ENCODE measurements around the gene C15orf61. TPM values are rescaled to one million over a fixed set of nuclear protein-coding genes. Genes with fewer than 3 reads are reported as not detected.

The C15orf61 gene
- polyA plus RNA-seq, 2 donors, result 0.92 to 1.8 TPM

DNA sequence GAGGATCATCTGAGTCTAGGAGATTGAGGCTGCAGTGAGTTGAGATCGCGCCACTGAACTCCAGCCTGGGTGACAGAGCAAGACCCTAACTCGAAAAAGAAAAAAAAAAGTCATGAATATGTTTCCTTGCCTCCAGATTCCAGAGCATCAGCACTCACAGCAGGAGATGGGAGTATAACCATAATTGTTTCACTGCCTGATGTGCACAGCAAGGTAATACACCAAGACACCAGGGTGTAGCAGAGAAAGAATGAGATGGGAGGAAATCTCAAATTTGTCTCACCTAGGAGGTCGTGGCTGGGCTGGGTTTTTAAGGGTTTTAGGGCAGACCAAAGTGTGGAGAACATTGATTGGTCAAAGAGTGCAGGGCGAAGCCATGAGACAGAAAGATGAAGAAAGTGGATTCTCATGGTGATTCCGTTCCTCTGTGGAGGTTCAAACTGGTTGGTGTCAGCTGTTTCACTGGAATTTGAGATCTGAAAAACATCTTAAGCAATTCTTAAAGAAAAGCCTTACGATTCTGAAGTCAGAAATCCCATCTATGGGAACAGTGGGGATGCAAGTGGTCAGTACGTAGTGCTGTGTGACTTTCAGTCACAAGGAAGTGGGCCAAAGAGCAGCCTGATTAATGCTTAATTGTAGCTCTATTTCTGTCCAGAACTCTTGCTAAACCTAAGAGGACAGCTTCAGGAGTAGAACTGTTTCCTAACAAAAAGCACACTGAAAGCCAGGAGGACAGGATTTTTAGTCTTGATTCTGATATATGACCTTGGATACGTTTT lies 7.8 kb upstream of the C15orf61 start:
- no peaks in the 10 kb centered on the region for H3K36me3 ChIP-seq (ENCODE audit: control insufficient read depth in 2 of 2, insufficient read depth in 2 of 2, low read length in 1 of 2)
- no peak overlapping the region for H3K27ac ChIP-seq (ENCODE audit: low read depth in 2 of 2, low read length in 1 of 2)
- WGBS, 2 donors, result 82 to 85% methylated on average over 9 of the region's 9 CpGs
- H3K27me3 ChIP-seq (ENCODE audit: control insufficient read depth in 1 of 2, insufficient read depth in 2 of 2, low read length in 2 of 2), result no peaks in the 10 kb centered on the region
- no peaks in the 10 kb centered on the region for H3K9me3 ChIP-seq (ENCODE audit: control insufficient read depth in 2 of 2, insufficient read depth in 1 of 2, low read depth in 1 of 2, low read length in 1 of 2)
- no peaks in the 10 kb centered on the region for H3K4me1 ChIP-seq (ENCODE audit: control insufficient read depth in 2 of 2, insufficient read depth in 2 of 2, low read length in 1 of 2)
- no peak overlapping the region for H3K4me3 ChIP-seq (ENCODE audit: low read depth in 1 of 2, low read length in 2 of 2)

DNA sequence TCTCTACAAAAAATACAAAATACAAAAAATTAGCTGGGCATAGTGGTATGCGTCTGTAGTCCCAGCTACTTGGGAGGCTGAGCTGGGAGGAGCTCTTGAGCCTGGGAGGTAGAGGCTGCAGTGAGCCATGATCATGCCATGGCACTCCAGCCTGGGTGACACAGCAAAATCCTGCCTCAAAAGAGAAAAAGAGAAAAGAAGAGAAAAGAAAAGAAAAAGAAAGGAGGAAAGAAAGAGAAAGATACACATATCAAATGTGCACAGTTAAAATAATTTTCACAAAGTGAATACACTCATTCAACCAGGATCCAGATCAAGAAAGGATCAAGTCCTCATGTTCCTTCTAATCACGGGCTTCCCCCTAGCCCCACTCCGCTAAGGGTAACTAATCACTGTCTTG lies 5.8 kb upstream of the C15orf61 start:
- Histone ChIP-seq H3K27ac (ENCODE audit: low read depth in 2 of 2, low read length in 1 of 2) (no peak overlapping the region), H3K9me3 (ENCODE audit: control insufficient read depth in 2 of 2, insufficient read depth in 1 of 2, low read depth in 1 of 2, low read length in 1 of 2) (no peaks in the 10 kb centered on the region), H3K4me1 (ENCODE audit: control insufficient read depth in 2 of 2, insufficient read depth in 2 of 2, low read length in 1 of 2) (no peaks in the 10 kb centered on the region), H3K27me3 (ENCODE audit: control insufficient read depth in 1 of 2, insufficient read depth in 2 of 2, low read length in 2 of 2) (no peaks in the 10 kb centered on the region), H3K36me3 (ENCODE audit: control insufficient read depth in 2 of 2, insufficient read depth in 2 of 2, low read length in 1 of 2) (no peaks in the 10 kb centered on the region), H3K4me3 (ENCODE audit: low read depth in 1 of 2, low read length in 2 of 2) (no peak overlapping the region)
- WGBS, 2 donors, result 96 to 99% methylated on average over 3 of the region's 3 CpGs

DNA sequence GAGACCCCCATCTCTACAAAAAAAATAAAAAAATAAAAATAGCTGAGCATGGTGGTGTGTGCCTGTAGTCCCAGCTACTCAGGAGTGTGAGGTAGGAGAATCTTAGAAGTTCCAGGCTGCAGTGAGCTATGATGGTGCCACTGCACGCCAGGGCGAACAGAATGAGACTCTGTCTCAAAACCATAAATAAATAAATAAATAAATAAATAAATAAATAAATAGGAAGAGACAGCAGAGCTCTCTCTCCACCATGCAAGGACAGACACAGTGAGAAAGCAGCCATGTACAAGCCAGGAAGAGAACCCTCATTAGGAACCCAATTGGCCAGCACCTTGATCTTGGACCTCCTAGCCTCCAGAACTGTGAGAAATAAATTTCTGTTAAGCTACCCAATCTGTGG lies 5.4 kb upstream of the C15orf61 start:
- Histone ChIP-seq H3K4me3 (ENCODE audit: low read depth in 1 of 2, low read length in 2 of 2) (no peak overlapping the region), H3K27ac (ENCODE audit: low read depth in 2 of 2, low read length in 1 of 2) (no peak overlapping the region), H3K9me3 (ENCODE audit: control insufficient read depth in 2 of 2, insufficient read depth in 1 of 2, low read depth in 1 of 2, low read length in 1 of 2) (no peaks in the 10 kb centered on the region), H3K27me3 (ENCODE audit: control insufficient read depth in 1 of 2, insufficient read depth in 2 of 2, low read length in 2 of 2) (no peaks in the 10 kb centered on the region), H3K36me3 (ENCODE audit: control insufficient read depth in 2 of 2, insufficient read depth in 2 of 2, low read length in 1 of 2) (no peaks in the 10 kb centered on the region), H3K4me1 (ENCODE audit: control insufficient read depth in 2 of 2, insufficient read depth in 2 of 2, low read length in 1 of 2) (no peaks in the 10 kb centered on the region)
- WGBS, 2 donors, result 98 to 100% methylated on average over 2 of the region's 2 CpGs

DNA sequence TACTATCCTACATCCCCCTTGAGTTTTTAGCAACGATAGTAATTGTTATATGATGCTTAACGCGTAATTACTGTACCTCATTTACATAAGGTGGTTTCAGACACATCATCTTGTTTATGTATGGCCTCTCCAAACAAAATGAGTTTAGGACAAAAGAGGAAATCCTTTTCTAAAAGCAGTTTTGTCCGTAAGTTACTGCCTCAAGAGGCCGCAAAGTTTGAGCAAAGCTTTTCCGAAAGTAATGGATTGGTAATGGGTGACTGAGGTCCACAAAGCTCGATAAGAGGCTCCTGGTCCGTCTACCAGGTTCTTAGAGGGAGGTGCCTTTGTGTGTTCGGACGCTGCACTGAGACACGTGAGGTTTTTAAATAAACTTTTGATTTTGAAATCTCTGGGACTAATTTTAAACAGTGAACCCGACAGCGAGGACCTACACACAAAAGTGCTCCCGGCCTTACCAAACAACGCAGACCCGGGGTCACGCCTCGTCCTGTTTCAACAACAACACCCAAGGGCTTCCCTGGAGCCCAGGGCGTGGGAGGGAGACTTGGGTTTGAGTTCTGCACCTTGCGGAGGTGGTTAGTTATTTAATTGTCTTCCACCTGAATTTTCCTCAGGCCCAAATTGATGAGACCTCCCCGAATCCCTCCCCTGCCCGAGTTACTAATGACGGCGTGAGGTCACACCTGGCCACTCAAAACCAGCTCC lies 456 bp upstream of the C15orf61 start:
- WGBS, 2 donors, result 13 to 16% methylated on average over 24 of the region's 24 CpGs
- no peaks in the 10 kb centered on the region for H3K4me1 ChIP-seq (ENCODE audit: control insufficient read depth in 2 of 2, insufficient read depth in 2 of 2, low read length in 1 of 2)
- no peaks in the 10 kb centered on the region for H3K27me3 ChIP-seq (ENCODE audit: control insufficient read depth in 1 of 2, insufficient read depth in 2 of 2, low read length in 2 of 2)
- no peaks in the 10 kb centered on the region for H3K36me3 ChIP-seq (ENCODE audit: control insufficient read depth in 2 of 2, insufficient read depth in 2 of 2, low read length in 1 of 2)
- no peaks in the 10 kb centered on the region for H3K9me3 ChIP-seq (ENCODE audit: control insufficient read depth in 2 of 2, insufficient read depth in 1 of 2, low read depth in 1 of 2, low read length in 1 of 2)
- H3K27ac ChIP-seq (ENCODE audit: low read depth in 2 of 2, low read length in 1 of 2), result peak overlapping the region; percentile 85 to 87
- peak overlapping the region; percentile 68 to 69 for H3K4me3 ChIP-seq (ENCODE audit: low read depth in 1 of 2, low read length in 2 of 2)

DNA sequence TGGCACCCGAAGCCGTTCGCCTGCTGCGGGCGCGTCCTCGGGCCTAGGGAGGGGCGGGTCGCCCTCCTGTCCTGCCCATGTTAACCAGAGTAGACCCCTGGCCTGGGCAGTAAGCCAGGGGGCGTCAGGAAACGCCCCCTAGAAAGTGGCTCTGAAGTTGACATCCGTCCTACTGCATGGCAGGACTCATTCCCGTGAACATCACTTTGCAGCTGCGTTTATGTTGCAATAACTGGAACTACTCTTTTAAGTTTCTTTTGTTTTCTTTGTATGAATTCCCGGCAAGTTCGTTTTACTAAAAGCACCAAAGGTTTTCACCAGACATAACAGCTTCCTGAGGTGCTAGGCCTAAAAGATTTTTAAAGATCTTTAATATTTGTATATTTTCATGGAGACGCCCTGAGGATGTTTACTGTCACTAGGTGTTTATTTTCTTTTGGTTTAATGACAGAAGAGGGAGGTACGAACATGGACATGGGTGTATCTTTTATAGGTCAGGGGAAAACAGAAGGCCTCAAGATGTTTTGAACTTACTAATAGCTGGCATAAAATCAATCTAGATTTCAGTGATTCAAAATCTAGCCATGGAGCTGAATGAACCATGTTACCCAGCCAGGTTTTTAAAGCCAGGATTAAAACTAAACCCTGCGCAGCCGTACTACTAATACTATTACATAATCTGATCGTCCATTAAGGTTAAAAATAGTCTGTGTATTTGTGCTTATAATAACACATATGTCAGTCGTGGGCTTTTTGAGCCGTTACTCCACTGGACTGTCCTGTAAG lies 1.0 kb downstream of the C15orf61 start:
- peak overlapping the region; percentile 85 to 87 for H3K27ac ChIP-seq (ENCODE audit: low read depth in 2 of 2, low read length in 1 of 2)
- H3K36me3 ChIP-seq (ENCODE audit: control insufficient read depth in 2 of 2, insufficient read depth in 2 of 2, low read length in 1 of 2), result no peaks in the 10 kb centered on the region
- no peaks in the 10 kb centered on the region for H3K4me1 ChIP-seq (ENCODE audit: control insufficient read depth in 2 of 2, insufficient read depth in 2 of 2, low read length in 1 of 2)
- H3K9me3 ChIP-seq (ENCODE audit: control insufficient read depth in 2 of 2, insufficient read depth in 1 of 2, low read depth in 1 of 2, low read length in 1 of 2), result no peaks in the 10 kb centered on the region
- WGBS, 2 donors, result 1 to 2% methylated on average over 23 of the region's 23 CpGs
- peak overlapping the region; percentile 68 to 69 for H3K4me3 ChIP-seq (ENCODE audit: low read depth in 1 of 2, low read length in 2 of 2)
- H3K27me3 ChIP-seq (ENCODE audit: control insufficient read depth in 1 of 2, insufficient read depth in 2 of 2, low read length in 2 of 2), result no peaks in the 10 kb centered on the region

DNA sequence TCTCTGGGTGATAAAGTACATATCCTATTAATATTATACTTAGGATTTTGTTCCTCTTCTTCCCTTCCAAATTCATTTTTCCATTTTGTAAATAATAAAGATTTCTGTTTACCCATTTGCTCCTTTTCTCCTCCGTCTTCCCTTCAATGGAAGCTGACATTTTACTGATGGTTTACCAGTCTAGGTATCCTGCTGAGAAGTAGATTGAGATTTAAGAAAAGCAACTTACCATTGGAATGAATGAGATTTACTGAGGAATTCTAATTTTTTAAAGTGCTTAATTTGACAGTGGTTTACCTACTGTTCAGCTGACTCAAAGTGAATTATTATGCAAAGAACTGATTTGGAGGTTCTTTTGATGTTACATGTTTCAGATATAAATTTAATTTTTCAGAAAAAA lies 2.4 kb downstream of the C15orf61 start:
- no peak overlapping the region for H3K4me3 ChIP-seq (ENCODE audit: low read depth in 1 of 2, low read length in 2 of 2)
- no peaks in the 10 kb centered on the region for H3K4me1 ChIP-seq (ENCODE audit: control insufficient read depth in 2 of 2, insufficient read depth in 2 of 2, low read length in 1 of 2)
- no peaks in the 10 kb centered on the region for H3K9me3 ChIP-seq (ENCODE audit: control insufficient read depth in 2 of 2, insufficient read depth in 1 of 2, low read depth in 1 of 2, low read length in 1 of 2)
- 63 to 71% methylated on average over 1 of the region's 1 CpG for WGBS, 2 donors
- H3K27me3 ChIP-seq (ENCODE audit: control insufficient read depth in 1 of 2, insufficient read depth in 2 of 2, low read length in 2 of 2), result no peaks in the 10 kb centered on the region
- no peak overlapping the region for H3K27ac ChIP-seq (ENCODE audit: low read depth in 2 of 2, low read length in 1 of 2)
- no peaks in the 10 kb centered on the region for H3K36me3 ChIP-seq (ENCODE audit: control insufficient read depth in 2 of 2, insufficient read depth in 2 of 2, low read length in 1 of 2)

DNA sequence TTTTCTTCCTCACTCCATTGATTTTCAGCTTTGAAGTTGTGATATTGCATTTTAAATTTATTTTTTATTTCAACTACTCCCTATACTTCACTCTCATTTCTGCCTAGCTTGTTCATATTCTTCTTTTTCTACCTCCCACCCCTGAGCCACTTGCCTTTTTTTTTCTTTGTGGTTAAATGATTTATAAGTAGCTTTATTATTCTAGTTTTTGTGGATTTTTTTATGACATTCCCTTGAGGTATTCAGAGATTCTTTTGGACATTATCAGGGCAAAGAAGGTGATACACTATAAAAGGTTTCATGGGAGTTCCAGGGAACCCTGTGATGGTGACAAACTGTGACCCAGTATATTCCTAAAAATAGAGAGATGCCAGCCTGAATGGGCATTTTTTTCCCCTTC lies 3.3 kb downstream of the C15orf61 start:
- H3K4me1 ChIP-seq (ENCODE audit: control insufficient read depth in 2 of 2, insufficient read depth in 2 of 2, low read length in 1 of 2), result no peaks in the 10 kb centered on the region
- H3K36me3 ChIP-seq (ENCODE audit: control insufficient read depth in 2 of 2, insufficient read depth in 2 of 2, low read length in 1 of 2), result no peaks in the 10 kb centered on the region
- no peaks in the 10 kb centered on the region for H3K9me3 ChIP-seq (ENCODE audit: control insufficient read depth in 2 of 2, insufficient read depth in 1 of 2, low read depth in 1 of 2, low read length in 1 of 2)
- H3K27ac ChIP-seq (ENCODE audit: low read depth in 2 of 2, low read length in 1 of 2), result no peak overlapping the region
- H3K4me3 ChIP-seq (ENCODE audit: low read depth in 1 of 2, low read length in 2 of 2), result no peak overlapping the region
- no peaks in the 10 kb centered on the region for H3K27me3 ChIP-seq (ENCODE audit: control insufficient read depth in 1 of 2, insufficient read depth in 2 of 2, low read length in 2 of 2)

DNA sequence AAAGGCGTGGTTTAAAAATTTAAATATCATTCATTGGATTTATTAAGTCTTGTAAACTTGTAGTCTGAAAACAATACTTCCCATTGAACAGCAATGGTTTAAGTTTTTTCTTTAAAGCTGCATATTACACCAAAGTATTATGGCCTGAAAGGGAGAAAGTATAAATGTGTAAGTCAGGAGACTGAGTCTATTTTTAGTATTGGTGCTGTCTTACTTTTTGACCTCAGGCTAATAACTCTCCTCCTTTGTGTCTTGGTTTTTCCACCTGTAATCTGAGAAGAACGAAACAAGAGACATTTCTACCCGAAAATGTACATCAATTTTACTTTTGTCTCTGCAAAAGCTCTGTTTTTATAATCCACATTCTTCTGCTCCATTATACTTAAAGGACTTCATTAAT lies 7.6 kb downstream of the C15orf61 start:
- no peaks in the 10 kb centered on the region for H3K4me1 ChIP-seq (ENCODE audit: control insufficient read depth in 2 of 2, insufficient read depth in 2 of 2, low read length in 1 of 2)
- no peak overlapping the region for H3K4me3 ChIP-seq (ENCODE audit: low read depth in 1 of 2, low read length in 2 of 2)
- 95 to 96% methylated on average over 3 of the region's 3 CpGs for WGBS, 2 donors
- H3K27me3 ChIP-seq (ENCODE audit: control insufficient read depth in 1 of 2, insufficient read depth in 2 of 2, low read length in 2 of 2), result no peaks in the 10 kb centered on the region
- no peaks in the 10 kb centered on the region for H3K9me3 ChIP-seq (ENCODE audit: control insufficient read depth in 2 of 2, insufficient read depth in 1 of 2, low read depth in 1 of 2, low read length in 1 of 2)
- H3K27ac ChIP-seq (ENCODE audit: low read depth in 2 of 2, low read length in 1 of 2), result no peak overlapping the region
- H3K36me3 ChIP-seq (ENCODE audit: control insufficient read depth in 2 of 2, insufficient read depth in 2 of 2, low read length in 1 of 2), result no peaks in the 10 kb centered on the region

DNA sequence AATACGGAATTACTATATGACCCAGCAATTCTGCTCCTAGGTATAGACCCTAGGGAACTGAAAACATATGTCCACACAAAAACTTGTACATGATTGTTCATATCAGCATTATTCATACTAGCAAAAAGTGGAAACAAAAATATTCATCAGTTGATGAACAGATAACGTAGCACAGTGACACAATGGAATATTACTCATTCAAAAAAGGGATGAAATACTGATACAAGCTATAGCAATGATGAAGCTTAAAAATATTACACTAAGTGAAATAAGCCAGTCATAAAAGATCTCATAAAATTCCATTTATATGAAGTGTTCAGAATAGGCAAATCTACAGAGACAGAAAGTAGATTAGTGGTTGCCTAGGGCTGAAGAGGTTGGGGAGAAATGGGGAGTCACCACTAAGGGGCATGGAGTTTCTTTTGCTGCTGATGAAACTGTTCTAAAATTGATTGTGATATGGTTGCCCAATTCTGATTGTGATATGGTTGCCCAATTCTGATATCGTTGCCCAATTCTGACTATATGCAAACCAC lies 10.5 kb downstream of the C15orf61 start:
- 75 to 76% methylated on average over 3 of the region's 3 CpGs for WGBS, 2 donors
- H3K27ac ChIP-seq (ENCODE audit: low read depth in 2 of 2, low read length in 1 of 2), result no peak overlapping the region
- no peaks in the 10 kb centered on the region for H3K36me3 ChIP-seq (ENCODE audit: control insufficient read depth in 2 of 2, insufficient read depth in 2 of 2, low read length in 1 of 2)
- H3K9me3 ChIP-seq (ENCODE audit: control insufficient read depth in 2 of 2, insufficient read depth in 1 of 2, low read depth in 1 of 2, low read length in 1 of 2), result no peaks in the 10 kb centered on the region
- no peak overlapping the region for H3K4me3 ChIP-seq (ENCODE audit: low read depth in 1 of 2, low read length in 2 of 2)
- H3K27me3 ChIP-seq (ENCODE audit: control insufficient read depth in 1 of 2, insufficient read depth in 2 of 2, low read length in 2 of 2), result no peaks in the 10 kb centered on the region
- no peaks in the 10 kb centered on the region for H3K4me1 ChIP-seq (ENCODE audit: control insufficient read depth in 2 of 2, insufficient read depth in 2 of 2, low read length in 1 of 2)

Measured in esophagus (tissue), 2 donors.